SH-SY5Y (cell line): Measurements from ENCODE around the gene NFKBIA.

ENCODE experiments used
- GATA2 ChIP-seq: IDR thresholded peaks from 2 replicates; pipeline ENCODE4 v1.6.1; 2011; ENCODE audit warnings: mild to moderate bottlenecking, low read depth, low read length
- GATA3 ChIP-seq: IDR thresholded peaks from 2 replicates; pipeline ENCODE4 v1.6.1; 2011; ENCODE audit warnings: low read depth, mild to moderate bottlenecking, low read length, moderate library complexity

NFKBIA gene

GRCh38 chr14:35369701-35370191 lies 34.8 kb downstream of the NFKBIA start:
- TF ChIP-seq GATA3: no peak
- TF ChIP-seq GATA2: no peak

- TF ChIP-seq GATA2 (no peak), GATA3 (no peak)
Observed at GRCh38 chr14:35368583-35369392, 35.8 kb downstream of the NFKBIA start.

DNA sequence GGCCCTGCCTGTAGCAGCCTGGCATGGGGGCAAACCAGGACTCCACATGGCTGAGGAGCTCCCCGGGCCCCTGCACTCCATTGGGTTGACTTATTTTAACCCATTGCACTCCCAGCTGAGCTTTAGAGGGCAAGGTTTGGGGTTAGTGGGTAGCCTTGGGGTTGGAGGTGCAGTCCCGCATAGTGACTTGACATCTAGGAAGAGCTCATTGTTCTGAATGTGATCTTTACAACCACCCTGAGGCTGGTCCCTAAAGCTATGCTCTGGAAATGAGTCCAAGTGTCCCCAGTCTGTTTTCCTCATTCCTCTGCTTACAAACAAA lies 36.4 kb downstream of the NFKBIA start:
- TF ChIP-seq GATA2 (no peak), GATA3 (no peak)

- TF ChIP-seq GATA2 (no peak), GATA3 (no peak)
Observed at GRCh38 chr14:35367056-35367372, 37.5 kb downstream of the NFKBIA start.

GRCh38 chr14:35366521-35366976 lies 38.0 kb downstream of the NFKBIA start:
- TF ChIP-seq GATA3: no peak
- TF ChIP-seq GATA2: no peak

GRCh38 chr14:35366056-35366451 lies 38.5 kb downstream of the NFKBIA start:
- TF ChIP-seq GATA2: no peak
- TF ChIP-seq GATA3: no peak

DNA sequence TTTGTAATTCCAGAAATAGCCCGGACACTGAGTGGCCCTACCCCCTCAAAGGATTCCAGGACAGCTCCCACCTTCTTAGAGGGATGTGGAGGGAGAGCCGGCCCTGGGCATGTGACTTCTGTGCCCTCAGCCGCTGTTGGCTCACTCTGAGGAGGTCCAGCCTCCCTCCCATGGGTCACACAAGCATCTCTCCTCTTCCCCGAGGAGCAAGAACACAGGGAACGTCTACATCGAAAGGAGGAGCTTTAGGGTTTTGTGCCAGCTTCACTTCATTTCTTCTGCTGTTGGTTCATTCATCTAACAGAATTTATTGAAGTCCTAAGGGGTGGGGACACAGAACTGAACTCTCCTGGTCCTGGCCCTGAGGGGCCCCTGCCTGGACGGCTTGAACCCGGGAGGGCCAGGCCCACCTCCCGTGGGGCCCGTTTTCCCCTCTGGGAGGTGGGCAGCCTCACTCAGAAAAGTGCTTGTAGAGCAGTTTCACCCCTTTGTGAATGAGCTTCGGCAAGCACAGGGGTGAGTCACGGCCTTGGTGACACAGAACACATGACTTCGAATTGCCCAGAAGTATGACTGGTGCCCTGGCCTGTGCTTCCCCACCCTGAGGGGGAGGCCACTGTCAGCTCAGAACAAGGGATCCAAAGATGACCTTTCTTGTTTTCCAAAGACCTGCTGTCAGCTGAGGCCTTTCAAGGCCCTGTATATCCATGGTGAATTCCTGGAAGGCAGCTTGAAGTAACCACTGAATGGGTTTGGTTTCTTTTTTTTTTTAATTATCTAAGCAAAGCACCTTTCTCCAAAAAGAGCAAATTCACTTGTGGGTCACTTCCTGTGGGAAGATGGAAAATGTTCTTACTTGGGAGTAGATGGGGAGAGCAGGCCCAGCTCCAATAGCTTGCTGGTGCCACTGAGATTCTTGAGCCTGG lies 39.2 kb downstream of the NFKBIA start:
- TF ChIP-seq GATA3: no peak

DNA sequence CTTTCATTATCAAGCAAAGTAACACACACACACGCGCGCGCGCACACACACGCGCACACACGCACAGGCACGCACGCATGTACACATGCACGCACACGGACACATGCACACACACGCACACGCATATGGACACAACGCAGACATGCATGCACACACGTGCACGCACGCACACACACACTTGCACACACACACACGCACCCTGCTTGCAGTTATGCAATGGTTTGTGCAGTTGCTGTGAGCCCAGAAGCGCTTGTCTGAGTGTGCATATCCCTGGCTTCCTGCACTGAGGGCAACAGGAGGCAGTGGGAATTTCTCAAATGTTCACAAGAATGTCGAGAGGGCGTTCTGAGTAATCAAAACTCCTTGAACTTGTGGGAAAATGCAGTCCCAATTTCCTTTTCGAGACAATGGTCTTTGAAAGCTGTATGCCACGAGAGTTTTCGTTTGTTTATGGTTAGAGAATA lies 41.6 kb downstream of the NFKBIA start:
- TF ChIP-seq GATA3 (no peak), GATA2 (no peak)

DNA sequence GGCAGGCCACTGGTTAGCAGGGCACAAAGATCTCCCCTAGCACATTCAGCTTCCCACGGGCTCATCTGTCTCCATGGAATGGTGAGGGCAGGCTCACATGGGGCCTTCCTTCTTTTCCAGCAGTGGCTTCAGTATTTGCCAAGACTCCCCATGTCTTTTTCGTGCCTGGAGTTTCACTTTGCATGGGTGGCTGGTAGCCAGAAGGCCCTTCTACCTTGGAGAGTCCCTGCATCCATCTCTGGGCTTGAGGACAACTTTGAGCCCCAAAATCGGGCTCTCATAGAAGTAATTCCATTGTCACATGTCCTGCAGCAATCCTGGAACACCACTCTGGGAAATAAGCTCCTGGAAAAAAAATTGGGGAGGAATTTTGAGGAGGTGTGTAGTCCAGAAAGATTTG lies 42.1 kb downstream of the NFKBIA start:
- TF ChIP-seq GATA2: no peak

DNA sequence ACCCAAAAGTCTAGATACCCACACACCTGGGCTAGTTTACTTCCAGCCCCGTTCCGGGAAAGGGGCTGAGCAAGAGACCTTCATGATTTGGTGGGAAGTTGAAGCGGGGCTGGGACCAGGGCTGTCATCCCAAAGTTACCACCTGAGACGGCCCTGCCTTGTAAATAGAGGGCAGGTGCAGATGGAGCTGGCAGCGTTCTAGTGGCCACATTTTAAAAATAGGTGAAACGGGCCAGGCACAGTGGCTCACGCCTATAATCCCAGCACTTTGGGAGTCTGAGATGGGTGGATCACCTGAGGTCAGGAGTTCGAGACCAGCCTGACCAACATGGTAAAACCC lies 43.4 kb downstream of the NFKBIA start:
- TF ChIP-seq GATA2 (no peak), GATA3 (no peak)

- TF ChIP-seq GATA3: no peak
- no peak for TF ChIP-seq GATA2
Observed at GRCh38 chr14:35355981-35356841, 48.3 kb downstream of the NFKBIA start.

DNA sequence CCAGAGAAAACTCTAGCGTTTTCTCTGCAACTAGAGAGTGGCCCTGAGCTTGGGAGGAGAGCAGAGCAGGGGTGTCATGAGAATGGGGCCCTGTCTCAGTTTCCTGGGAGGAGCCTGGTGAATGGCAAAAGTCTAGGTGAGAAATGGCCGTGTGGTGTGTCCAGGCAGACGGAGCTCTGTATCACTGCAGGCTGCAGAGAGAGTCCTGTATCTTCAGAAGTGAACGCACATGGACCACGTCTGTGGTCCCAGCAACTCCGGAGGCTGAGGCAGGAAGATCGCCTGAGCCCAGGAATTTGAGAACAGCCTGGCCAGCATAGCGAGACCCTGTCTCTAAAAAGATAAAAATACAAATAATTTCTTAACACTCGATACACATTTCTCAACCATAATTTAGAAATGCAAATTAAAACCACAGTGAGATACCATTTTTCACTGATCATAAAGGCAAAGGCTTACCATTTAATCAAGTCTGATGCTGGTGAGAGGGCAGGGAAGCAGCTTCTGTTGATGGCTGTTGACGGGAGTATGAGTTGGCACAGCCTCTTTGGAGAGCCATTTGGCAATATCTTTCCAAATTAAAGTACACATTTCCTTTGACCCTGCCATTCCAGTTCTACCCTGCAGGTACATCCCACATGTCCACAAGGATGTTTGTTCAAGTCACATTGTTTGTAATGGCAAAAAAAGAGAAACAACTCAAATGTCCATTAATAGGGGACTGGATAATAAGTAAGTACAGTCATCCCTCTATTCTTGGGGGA lies 51.0 kb downstream of the NFKBIA start:
- TF ChIP-seq GATA3: no peak
- TF ChIP-seq GATA2: no peak
